D721Med (cell line): ENCODE results near the gene PGS1.

Experiments used
- DNase-seq: peaks from one replicate; pipeline ENCODE4 v3.0.0; 2011; ENCODE audit warnings: low spot score; ENCODE audit not compliant: insufficient read length
- FAIRE-seq: peaks from 2 replicates; lab custom pipeline; 2011; peaks lifted over from hg19 to GRCh38; lab: Jason Lieb, UNC
- CTCF ChIP-seq: IDR thresholded peaks from 2 replicates; pipeline ENCODE4 v1.5.1; 2012; ENCODE audit warnings: mild to moderate bottlenecking, control low read depth; ENCODE audit not compliant: insufficient read depth; ENCODE audit errors: missing control alignments

The PGS1 gene

GRCh38 chr17:78375401-78376151 is 2.9 kb upstream of the PGS1 start:
- FAIRE-seq: no peak
- no peak for DNase-seq
- no peak for TF ChIP-seq CTCF

GRCh38 chr17:78376161-78376560 is 2.3 kb upstream of the PGS1 start:
- DNase-seq (no peak), FAIRE-seq (no peak)
- no peak for TF ChIP-seq CTCF

- FAIRE-seq (no peak), DNase-seq (no peak)
- no peak for TF ChIP-seq CTCF
Observed at GRCh38 chr17:78377858-78378224, 608 bp upstream of the PGS1 start.

- no peak for FAIRE-seq
- DNase-seq: no peak
- TF ChIP-seq CTCF: no peak
Observed at GRCh38 chr17:78379131-78379491, 662 bp downstream of the PGS1 start.

GRCh38 chr17:78380370-78380769 is 1.9 kb downstream of the PGS1 start:
- DNase-seq (no peak), FAIRE-seq (no peak)
- no peak for TF ChIP-seq CTCF

- no peak for FAIRE-seq
- no peak for DNase-seq
Observed at GRCh38 chr17:78381601-78382232, 3.3 kb downstream of the PGS1 start.

More at GRCh38 chr17:78381601-78382232, 3.3 kb downstream of the PGS1 start:
- no peak for TF ChIP-seq CTCF
